Suprapubic skin (tissue), 4 donors: ENCODE measurements around the gene PDGFC. TPM values are rescaled to one million over a fixed set of nuclear protein-coding genes. Genes with fewer than 3 reads are reported as not detected.

Experiments
- DNase-seq, 2 donors: peaks; one replicate each; pipeline ENCODE4 v3.0.0-alpha.2; 2019; ENCODE audit warnings: low spot score in 2 of 2
- H3K27ac ChIP-seq: fragments of 200-600 bp; sonication (generic); one replicate; pipeline ENCODE4 v1.5.1; 2019
- H3K27me3 ChIP-seq: fragments of 200-600 bp; sonication (generic); one replicate; pipeline ENCODE4 v1.5.1; 2019
- H3K36me3 ChIP-seq: fragments of 200-600 bp; sonication (generic); one replicate; pipeline ENCODE4 v1.5.1; 2019
- H3K4me1 ChIP-seq: fragments of 200-600 bp; sonication (generic); one replicate; pipeline ENCODE4 v1.5.1; 2019
- H3K4me3 ChIP-seq: fragments of 200-600 bp; sonication (generic); one replicate; pipeline ENCODE4 v1.5.1; 2019; ENCODE audit warnings: mild to moderate bottlenecking
- H3K9me3 ChIP-seq: fragments of 200-600 bp; sonication (generic); one replicate; pipeline ENCODE4 v1.5.1; 2019
- CTCF ChIP-seq, 2 donors: fragments of 200-600 bp in 1 of 2; fragments of 450-650 bp in 1 of 2; sonication (generic) in 1 of 2; IDR thresholded peaks; one replicate each; pipeline ENCODE4 v1.5.1; 2016 to 2019; ENCODE audit warnings: antibody characterized with exemption in 2 of 2, mild to moderate bottlenecking in 1 of 2, moderate library complexity in 1 of 2
- EP300 ChIP-seq: sonication (generic); formaldehyde crosslinking; IDR thresholded peaks from one replicate; pipeline ENCODE4 v1.6.1; 2017; ENCODE audit warnings: antibody characterized with exemption
- POLR2A ChIP-seq, 2 donors: fragments of 450-650 bp; IDR thresholded peaks; one replicate each; pipeline ENCODE4 v1.6.1; 2017; ENCODE audit warnings: antibody characterized with exemption in 2 of 2, mild to moderate bottlenecking in 2 of 2, moderate library complexity in 2 of 2
- POLR2AphosphoS5 ChIP-seq, 3 donors: sonication (generic); formaldehyde crosslinking; IDR thresholded peaks; one replicate each; pipeline ENCODE4 v1.6.1; 2017; ENCODE audit warnings: antibody characterized with exemption in 3 of 3
- WGBS: methylation state at CpG from one replicate; pipeline ENCODE4 v1.1.5; 2018; 5-methylcytosine and 5-hydroxymethylcytosine counted together
- total RNA-seq, 4 donors: library from RNA; depleted of rRNA; stranded (reverse); fragments of >200 nt; gene quantifications; one replicate each; pipeline ENCODE4 v1.1.0, GENCODE V29; 2016

The PDGFC gene
- total RNA-seq, 4 donors from 2014 or later, result 12.0 to 26.4 (median 22.4) TPM

GRCh38 chr4:156885374-156885773, 86.2 kb downstream of the PDGFC start:
- Histone ChIP-seq H3K27ac (no peak overlapping the region), H3K9me3 (no peaks in the 10 kb centered on the region), H3K4me1 (peaks cover 6% of the 10 kb centered on the region), H3K36me3 (no peaks in the 10 kb centered on the region), H3K4me3 (no peak overlapping the region), H3K27me3 (no peaks in the 10 kb centered on the region)
- TF ChIP-seq CTCF (IDR thresholded peaks at IDR 0.05), result no peak
- TF ChIP-seq POLR2AphosphoS5 (IDR thresholded peaks at IDR 0.05), result no peak
- TF ChIP-seq POLR2A (IDR thresholded peaks at IDR 0.05), result no peak
- no peak for TF ChIP-seq EP300
- no peak for DNase-seq
- WGBS, result 100% methylated on average over 1 of the region's 1 CpG

- Histone ChIP-seq H3K27ac (no peak overlapping the region), H3K4me3 (no peak overlapping the region), H3K36me3 (no peaks in the 10 kb centered on the region), H3K4me1 (no peaks in the 10 kb centered on the region), H3K9me3 (no peaks in the 10 kb centered on the region), H3K27me3 (no peaks in the 10 kb centered on the region)
- WGBS, result 38% methylated on average over 3 of the region's 3 CpGs
- no peak for DNase-seq
- TF ChIP-seq CTCF (IDR thresholded peaks at IDR 0.05) (no peak), EP300 (no peak), POLR2AphosphoS5 (IDR thresholded peaks at IDR 0.05) (no peak), POLR2A (IDR thresholded peaks at IDR 0.05) (no peak)
Measured at GRCh38 chr4:156884183-156884582, 87.4 kb downstream of the PDGFC start.

GRCh38 chr4:156875704-156876103, 95.9 kb downstream of the PDGFC start:
- 93% methylated on average over 3 of the region's 3 CpGs for WGBS
- Histone ChIP-seq H3K9me3 (no peaks in the 10 kb centered on the region), H3K36me3 (no peaks in the 10 kb centered on the region), H3K4me3 (no peak overlapping the region), H3K4me1 (no peaks in the 10 kb centered on the region), H3K27ac (no peak overlapping the region), H3K27me3 (no peaks in the 10 kb centered on the region)
- TF ChIP-seq EP300 (no peak), CTCF (IDR thresholded peaks at IDR 0.05) (no peak), POLR2A (IDR thresholded peaks at IDR 0.05) (no peak), POLR2AphosphoS5 (IDR thresholded peaks at IDR 0.05) (no peak)
- DNase-seq, result no peak

GRCh38 chr4:156875055-156875454, 96.5 kb downstream of the PDGFC start:
- no peak overlapping the region for H3K27ac ChIP-seq
- no peak overlapping the region for H3K4me3 ChIP-seq
- no peaks in the 10 kb centered on the region for H3K27me3 ChIP-seq
- H3K9me3 ChIP-seq, result no peaks in the 10 kb centered on the region
- H3K36me3 ChIP-seq, result no peaks in the 10 kb centered on the region
- WGBS, result 100% methylated on average over 1 of the region's 1 CpG
- no peak for DNase-seq
- no peaks in the 10 kb centered on the region for H3K4me1 ChIP-seq
- TF ChIP-seq CTCF (IDR thresholded peaks at IDR 0.05) (no peak), POLR2AphosphoS5 (IDR thresholded peaks at IDR 0.05) (no peak), EP300 (no peak), POLR2A (IDR thresholded peaks at IDR 0.05) (no peak)

GRCh38 chr4:156873799-156874198, 97.8 kb downstream of the PDGFC start:
- WGBS, result 86% methylated on average over 3 of the region's 3 CpGs
- no peaks in the 10 kb centered on the region for H3K4me1 ChIP-seq
- H3K27ac ChIP-seq, result no peak overlapping the region
- H3K36me3 ChIP-seq, result no peaks in the 10 kb centered on the region
- no peak for DNase-seq
- no peaks in the 10 kb centered on the region for H3K27me3 ChIP-seq
- no peak for TF ChIP-seq CTCF (IDR thresholded peaks at IDR 0.05)
- no peak for TF ChIP-seq POLR2AphosphoS5 (IDR thresholded peaks at IDR 0.05)
- no peak for TF ChIP-seq POLR2A (IDR thresholded peaks at IDR 0.05)
- no peak for TF ChIP-seq EP300
- H3K9me3 ChIP-seq, result no peaks in the 10 kb centered on the region
- H3K4me3 ChIP-seq, result no peak overlapping the region
